GM19467 (cell line): ENCODE measurements around the gene LRRC53.

Experiments used
- ATAC-seq: cut with Tn5 transposase; IDR thresholded peaks from one replicate; pipeline ENCODE4 v1.9.1; 2021; ENCODE audit warnings: mild to moderate bottlenecking, moderate library complexity; ENCODE audit not compliant: unreplicated experiment

Gene LRRC53

GRCh38 chr1:74512170-74512915 lies at the start of gene LRRC53:
Gene LRRC53 (minus strand): TSS chr1:74512611. CDS start chr1:74483349, 29,262 bp downstream.
- ATAC-seq, result no peak

GRCh38 chr1:74549932-74550331 lies 37.5 kb upstream of the LRRC53 start:
- no peak for ATAC-seq

GRCh38 chr1:74548961-74549750 lies 36.7 kb upstream of the LRRC53 start:
- ATAC-seq, result no peak

GRCh38 chr1:74545821-74546220 lies 33.4 kb upstream of the LRRC53 start:
- no peak for ATAC-seq

GRCh38 chr1:74534241-74534640 lies 21.8 kb upstream of the LRRC53 start:
- no peak for ATAC-seq

- ATAC-seq, result no peak
Observed at GRCh38 chr1:74531796-74532195, 19.4 kb upstream of the LRRC53 start.

- no peak for ATAC-seq
Observed at GRCh38 chr1:74530892-74531291, 18.5 kb upstream of the LRRC53 start.

- ATAC-seq, result no peak
Observed at GRCh38 chr1:74528123-74528522, 15.7 kb upstream of the LRRC53 start.

- ATAC-seq, result no peak
Observed at GRCh38 chr1:74526708-74527107, 14.3 kb upstream of the LRRC53 start.

- ATAC-seq, result no peak
Observed at GRCh38 chr1:74523873-74524480, 11.6 kb upstream of the LRRC53 start.

GRCh38 chr1:74522148-74522547 lies 9.7 kb upstream of the LRRC53 start:
- ATAC-seq, result no peak

GRCh38 chr1:74517599-74518051 lies 5.2 kb upstream of the LRRC53 start:
- peak; percentile 79 for ATAC-seq

GRCh38 chr1:74513411-74514300 lies 1.2 kb upstream of the LRRC53 start:
- no peak for ATAC-seq

- ATAC-seq, result no peak
Observed at GRCh38 chr1:74508449-74508848, 4.0 kb downstream of the LRRC53 start.

- ATAC-seq, result no peak
Observed at GRCh38 chr1:74505928-74506710, 6.3 kb downstream of the LRRC53 start.

- no peak for ATAC-seq
Observed at GRCh38 chr1:74504933-74505512, 7.4 kb downstream of the LRRC53 start.

- ATAC-seq, result peak; percentile 92
Observed at GRCh38 chr1:74504125-74504932, 8.1 kb downstream of the LRRC53 start.

GRCh38 chr1:74502858-74503257 lies 9.6 kb downstream of the LRRC53 start:
- no peak for ATAC-seq

GRCh38 chr1:74502432-74502831 lies 10.0 kb downstream of the LRRC53 start:
- ATAC-seq, result no peak
